HT-29 (cell line): ENCODE data around the gene CTNNA3. TPM values are rescaled to one million over a fixed set of nuclear protein-coding genes. Genes with fewer than 3 reads are reported as not detected.

Source experiments
- DNase-seq: peaks from one replicate; pipeline ENCODE4 v3.0.0-alpha.2; 2015; ENCODE audit warnings: low spot score
- total RNA-seq: library from RNA; depleted of rRNA; stranded (reverse); fragments of >200 nt; shearing (Covaris generic); gene quantifications from 2 replicates; pipeline ENCODE4 v1.2.3, GENCODE V29; 2014

Gene CTNNA3
- total RNA-seq, 1 experiment from 2014 or later: not detected

DNA sequence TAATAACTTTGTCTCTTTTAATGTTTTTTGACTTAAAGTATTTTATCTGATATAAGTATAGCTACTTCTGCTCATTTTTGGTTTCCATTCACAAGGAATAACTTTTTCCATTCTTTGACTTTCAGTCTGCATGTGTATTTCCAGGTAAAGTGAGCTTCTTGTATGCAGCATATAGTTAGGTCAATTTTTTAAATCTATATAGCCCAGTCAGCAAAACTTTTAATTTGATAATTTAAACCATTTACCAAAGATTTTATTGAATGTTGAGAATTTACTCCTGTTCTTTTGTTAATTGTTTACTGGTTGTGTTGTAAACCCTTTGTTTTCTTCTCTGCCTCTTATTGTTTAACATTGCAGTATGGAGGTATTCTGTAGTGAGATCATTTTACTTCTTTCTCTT is 1467.1 kb downstream of the CTNNA3 start:
- DNase-seq: no peak

DNA sequence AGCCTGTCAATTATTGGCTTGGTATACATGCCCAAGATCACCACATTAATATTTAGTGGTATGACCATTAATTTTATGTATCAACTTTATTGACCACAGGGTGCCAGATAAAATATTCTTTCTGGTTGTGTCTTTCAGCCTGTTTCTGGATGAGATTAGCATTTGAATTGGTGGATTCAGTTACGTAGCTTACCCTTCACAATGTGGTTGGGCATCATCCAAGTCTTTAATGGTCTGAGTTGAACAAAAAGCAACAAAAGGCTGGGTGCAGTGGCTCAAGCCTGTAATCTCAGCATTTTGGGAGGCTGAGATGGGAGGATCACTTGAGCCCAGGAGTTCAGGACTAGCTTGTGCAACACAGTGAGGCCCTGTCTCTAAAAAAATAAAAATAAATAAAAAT is 1472.3 kb downstream of the CTNNA3 start:
- DNase-seq: no peak

DNA sequence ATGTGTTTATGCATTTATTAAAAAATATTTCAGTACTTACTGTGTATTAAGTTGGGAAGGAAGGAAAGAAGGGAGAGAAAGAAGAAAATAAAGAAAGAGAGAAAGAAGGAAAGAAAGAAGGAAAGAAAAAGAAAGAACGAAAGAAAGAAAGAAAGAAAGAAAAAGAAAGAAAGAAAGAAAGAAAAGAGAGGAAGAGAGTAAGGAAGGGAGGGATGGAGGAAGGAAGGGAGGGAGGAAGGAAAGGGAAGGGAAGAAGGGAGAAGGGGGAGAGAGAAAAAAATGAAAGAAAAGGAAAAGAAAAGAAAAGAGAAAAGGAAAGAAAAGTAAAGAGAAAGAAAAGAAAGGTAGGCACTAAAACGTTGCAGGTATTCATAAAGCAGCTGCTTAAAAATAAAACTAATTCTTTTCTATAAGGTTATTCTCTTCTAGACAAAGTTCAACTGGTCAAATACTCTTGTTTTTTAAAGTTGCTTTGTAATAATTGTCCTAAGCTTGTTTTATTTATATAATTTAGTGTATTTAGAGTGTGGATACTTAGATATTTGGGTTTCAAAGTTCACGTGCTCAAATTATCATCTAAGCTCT is 1473.4 kb downstream of the CTNNA3 start:
- no peak for DNase-seq

DNA sequence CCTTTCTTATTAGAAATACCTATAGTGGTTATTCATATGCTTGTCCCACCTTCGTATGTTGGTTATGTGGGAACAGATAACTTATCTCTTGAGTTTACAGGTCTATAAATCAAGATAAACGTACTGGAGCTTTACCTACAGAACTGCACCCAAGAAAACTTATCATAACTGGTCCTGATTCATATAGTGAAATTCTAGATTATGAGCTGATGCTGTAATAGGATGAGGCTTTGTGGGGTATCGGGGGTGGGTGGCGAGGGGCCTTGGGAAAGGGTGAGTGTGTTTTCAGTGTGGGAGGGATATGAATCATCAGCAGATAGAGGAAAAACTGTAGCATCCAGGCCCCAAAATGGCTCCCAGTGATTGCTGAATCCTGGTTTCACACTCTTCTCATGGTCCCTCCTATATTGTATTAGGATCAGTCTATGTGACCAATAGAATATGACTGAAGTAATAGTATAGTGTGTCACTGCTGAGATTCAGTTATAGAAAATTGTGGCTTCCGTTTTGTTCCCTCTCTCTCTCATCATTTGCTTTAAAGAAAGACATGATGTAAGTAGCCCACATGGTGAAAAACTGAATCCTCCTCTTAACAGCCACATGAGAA is 1476.9 kb downstream of the CTNNA3 start:
- no peak for DNase-seq

DNA sequence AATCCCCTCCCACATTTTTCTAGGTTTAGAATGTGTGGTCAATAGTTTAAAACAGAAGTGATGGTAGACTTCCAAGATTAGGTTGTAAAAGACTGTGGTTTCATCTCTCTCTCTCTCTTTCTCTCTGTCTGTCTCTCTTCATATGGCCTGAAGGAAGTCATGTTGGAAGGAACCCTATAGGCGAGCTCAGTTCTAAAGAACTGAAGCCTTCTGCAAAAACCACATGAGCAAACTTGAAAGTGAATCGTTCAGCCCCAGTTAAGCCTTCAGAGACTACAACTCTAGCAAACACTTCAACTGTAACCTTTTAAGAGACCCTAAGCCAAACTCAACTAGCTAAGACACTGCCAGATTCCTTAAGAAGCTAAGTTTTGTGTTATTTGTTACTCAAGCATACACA is 1477.7 kb downstream of the CTNNA3 start:
- DNase-seq: no peak

DNA sequence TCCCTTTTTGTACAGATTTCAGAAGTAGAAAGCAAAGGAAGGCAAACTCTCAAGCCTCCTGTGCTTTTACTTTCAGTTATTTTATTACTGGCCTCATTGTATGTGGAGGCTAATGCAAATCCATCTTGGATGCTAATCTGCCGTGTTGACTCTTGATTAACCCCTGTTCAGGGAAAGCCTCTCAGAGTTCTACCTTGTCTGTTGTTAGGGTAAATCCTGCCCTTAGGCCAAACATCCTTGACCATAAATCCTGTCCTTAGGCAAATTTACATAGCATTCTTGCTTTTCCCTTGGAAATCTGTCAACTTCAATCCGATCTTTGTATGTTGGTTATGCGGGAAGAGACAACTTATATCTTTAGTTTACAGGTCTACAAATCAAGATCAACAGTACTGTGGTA is 1480.1 kb downstream of the CTNNA3 start:
- no peak for DNase-seq

DNA sequence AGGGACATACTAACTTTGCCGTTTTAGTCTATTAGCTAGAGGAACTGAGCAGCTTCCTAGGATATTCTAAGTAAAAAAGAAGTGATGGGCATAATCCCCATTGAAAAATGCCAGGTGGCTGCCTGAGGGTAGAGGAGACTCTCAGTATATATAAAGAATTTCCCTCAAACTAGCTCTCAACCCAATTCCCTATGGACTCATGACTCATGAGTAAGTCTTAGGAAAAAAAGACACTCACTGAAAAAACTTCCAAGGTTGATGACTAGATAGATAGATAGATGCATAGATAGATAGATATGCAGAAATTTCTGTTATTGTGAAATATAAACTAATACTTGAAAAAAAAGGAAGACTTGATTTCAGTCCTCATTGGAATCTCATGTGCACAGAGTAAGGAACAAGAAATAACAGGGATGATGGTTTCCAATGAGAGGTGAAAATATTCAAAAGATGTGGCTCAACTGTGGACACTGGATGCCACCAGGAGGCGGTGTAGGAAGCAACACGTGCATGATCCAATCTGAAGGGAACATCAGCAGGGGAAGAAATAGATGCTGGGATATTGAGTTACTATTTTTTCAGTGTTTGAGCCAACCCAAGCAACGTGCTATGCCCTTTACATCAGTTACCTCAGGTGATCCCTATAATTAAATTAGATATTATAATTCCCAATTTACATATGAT is 1481.1 kb downstream of the CTNNA3 start:
- DNase-seq: no peak

DNA sequence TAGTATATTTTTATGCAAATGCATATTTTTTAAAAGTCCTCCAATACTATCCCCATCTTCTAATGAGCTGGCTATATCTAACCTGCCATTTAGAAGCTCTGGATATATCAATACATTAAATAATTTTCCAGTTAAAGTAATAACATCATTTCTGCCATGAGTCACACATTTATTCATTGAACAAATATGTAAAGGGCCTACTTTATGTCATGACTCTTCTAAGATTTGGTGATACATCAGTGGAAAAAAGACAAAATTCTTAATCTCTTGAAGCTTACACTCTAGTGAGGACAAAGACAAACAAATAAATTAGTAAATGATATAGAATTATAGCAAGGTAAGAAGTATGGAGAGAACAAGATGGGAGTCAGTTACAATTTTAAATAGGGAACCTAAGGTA is 1487.0 kb downstream of the CTNNA3 start:
- no peak for DNase-seq

DNA sequence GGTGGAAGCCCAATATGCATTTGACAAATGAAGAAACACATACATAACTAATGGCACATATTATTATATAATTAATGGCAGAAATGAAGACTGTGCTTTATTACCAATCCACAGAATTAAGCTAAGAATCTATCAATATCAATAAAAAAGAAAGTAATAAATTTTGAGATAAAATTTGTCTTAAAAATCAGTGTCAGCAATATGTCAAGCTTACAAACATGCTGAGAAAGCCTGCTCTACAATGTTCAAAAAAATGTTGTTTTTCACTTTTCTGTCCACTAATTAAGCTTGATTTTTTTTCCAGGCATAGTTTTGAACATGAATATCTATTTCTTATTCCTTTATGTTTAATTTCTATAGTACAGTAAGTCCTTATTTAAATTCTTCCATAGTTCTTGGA is 1491.2 kb downstream of the CTNNA3 start:
- DNase-seq: no peak

DNA sequence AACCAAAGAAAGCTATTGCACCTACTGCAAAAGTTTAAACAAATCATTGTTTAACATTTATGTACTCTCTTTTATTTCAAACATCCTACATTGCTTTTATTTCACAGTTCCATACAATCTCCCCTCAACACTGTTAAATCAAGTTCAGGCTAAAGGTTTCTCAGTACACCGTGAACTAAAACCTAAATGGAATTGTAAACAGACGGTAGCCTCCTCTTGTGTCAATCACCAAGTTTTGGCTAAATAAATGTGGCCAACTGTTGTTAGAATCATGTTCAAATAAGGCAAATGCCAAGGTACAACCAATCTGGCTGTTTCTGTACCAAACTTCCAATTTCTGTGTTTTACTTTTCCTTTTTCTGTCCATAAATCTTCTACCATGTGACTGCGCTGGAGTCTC is 1493.9 kb downstream of the CTNNA3 start:
- no peak for DNase-seq

DNA sequence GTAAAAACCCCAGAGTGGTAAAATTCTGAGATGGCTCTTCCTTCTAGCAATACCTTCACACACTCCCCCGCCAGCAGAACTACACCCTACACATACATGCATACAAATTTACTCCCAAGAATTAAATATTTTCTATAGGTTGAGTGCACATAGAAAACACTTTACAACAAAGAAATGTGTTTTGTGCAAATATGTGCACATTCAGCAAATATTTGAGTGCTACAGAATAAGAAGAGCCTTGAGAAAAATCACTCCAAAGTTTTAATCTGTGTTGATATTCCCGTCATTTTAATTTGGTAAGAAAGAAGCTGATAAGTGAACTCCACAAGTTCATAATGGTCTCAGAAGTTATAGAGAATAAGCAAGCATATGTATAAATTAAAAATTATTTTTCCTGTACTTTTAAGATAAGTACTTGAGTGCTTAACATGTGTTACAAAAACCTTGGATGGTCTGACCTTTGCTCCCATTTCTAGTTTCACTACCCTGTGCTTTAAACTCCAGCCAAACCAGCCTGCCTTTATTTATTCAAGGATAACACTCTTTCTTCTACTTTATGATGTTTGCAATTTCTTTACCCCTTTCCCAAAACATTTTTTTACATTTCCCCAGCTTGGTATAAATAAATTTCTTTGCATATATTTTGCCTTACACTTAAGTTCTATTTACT is 1503.7 kb downstream of the CTNNA3 start:
- DNase-seq: no peak

DNA sequence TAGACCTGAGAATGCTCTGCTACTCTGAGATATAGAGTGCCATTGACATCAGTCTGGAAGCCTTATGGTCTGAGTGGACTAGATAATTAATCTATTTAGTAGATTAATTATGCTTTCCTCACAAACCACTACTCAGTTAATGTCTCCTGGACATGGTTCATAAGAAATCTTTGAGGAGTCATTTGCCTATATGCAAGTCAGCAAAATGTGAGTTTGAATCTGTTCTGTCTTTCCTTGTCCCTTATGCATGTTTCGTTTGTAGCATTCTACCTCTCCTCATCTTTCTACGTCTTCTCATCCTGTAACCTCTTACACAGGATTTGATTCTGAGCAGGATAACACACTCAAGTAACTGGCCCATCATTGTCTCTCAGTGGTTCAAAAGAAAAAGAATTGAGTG is 1505.6 kb downstream of the CTNNA3 start:
- no peak for DNase-seq

DNA sequence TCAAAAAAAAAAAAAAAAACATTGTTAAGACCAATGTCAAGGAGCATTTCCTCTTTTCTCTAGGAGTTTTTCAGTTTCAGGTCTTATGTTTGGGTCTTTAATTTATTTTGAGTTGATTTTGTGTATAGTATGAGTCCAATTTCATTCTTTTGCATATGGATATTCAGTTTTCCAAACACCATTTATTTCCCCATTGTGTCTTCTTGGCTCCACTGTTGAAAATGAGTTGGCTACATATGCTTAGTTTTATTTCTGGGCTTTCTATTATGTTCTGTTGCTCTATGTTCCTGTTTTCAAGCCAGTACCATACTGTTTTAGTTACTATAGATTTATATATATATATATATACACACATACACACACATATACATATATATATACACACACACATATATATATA is 1506.7 kb downstream of the CTNNA3 start:
- DNase-seq: no peak

DNA sequence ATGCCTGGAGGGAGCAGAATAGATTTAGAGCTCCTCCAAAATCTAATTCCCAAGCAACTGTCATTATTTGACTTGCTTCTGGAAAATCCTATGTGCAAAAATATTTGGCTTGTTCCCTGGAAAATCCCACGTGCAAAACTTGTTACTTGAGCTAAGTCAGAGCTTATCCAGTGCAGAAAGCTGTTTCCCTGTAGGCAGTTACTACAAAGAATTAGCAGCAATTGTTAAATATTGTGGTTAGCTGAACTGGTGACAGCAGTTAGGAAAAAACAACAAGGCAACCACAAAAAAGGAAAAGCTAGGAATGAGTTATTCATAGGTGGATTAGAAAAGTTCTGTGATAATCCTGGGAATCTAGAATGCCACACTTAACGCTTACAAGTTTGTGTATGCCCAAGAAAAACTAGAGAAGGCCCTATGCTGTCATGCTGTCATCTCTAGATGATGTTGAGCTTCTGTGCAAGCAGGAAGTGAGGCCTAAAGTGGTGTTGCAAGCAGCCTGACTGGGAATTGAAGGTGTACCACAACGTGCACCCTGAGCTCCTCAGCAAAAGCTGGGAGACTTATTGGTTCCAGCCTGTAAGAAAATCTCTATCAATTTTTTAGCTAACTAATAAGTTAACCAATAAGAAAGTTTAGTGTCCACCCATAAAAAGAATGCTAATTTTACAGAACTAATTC is 1508.8 kb downstream of the CTNNA3 start:
- DNase-seq: no peak

DNA sequence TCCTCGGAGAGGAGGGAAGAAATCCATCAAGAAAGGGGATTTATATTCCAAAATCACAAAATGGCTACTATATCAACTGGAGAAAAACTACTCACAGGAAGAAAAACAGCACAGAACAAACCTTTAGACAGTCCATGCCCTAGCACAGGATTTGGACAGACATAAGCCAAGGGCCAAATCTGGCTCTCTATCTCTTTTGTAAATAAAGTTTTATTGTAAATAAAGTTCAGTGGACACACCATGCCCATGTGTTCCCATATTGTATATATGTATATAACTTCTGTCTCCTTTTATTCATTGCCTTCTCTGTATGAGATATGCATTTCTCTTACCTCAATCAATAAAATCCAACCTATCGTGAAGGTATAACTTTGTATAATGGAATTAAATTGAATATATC is 1513.0 kb downstream of the CTNNA3 start:
- no peak for DNase-seq

DNA sequence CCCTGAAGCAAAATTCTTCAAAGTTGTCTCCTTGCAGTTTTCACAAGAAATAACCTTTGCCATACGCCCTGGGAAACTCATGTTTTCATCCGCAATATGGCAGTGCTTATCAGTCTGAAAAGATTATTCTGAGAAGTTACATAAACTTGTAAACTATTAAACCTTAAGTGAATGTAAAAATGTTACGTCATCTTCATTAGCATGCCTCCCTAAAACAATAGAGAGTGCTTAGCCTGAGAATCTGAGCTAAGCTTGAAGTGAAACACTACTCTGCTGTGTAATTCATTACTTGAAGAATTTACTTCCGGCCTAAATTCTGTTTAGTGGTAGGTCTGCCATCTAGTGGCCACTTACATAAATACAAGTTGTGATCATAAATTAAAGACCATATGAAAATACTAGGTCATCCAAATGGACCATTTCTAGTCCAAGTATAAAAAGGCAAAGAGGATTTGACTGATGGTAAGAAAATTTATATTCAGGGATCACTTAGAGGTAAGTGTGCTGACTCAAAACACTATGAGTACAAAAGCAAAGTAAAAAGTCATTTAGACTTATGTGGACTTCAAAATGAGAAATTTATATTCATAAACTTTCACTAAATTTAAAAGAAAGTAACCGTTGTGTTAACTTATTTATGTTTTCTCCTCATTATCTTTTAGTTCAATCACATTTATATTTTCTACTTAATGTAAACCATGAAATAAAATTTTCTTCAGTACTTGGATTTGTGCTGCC is 1515.2 kb downstream of the CTNNA3 start:
- DNase-seq: peak; percentile 78

DNA sequence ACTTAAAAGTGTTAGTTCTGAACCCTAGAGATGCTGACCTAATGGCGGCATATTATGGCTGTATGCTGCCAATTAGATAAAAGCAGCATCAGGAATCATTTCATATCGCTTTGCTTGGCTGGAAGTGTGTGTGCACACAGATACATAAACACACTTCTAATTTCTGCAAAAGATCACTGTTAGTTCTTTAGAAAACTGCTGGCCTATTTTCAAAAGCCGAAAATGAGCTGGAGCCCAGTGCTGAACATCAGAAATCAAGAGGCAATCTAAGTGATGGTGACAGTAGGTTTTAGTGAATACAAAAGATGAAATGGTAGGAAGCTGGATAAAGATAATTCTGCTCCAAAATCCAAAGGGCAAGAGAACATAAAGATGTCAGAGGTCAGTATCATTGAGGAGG is 1516.0 kb downstream of the CTNNA3 start:
- DNase-seq: no peak

DNA sequence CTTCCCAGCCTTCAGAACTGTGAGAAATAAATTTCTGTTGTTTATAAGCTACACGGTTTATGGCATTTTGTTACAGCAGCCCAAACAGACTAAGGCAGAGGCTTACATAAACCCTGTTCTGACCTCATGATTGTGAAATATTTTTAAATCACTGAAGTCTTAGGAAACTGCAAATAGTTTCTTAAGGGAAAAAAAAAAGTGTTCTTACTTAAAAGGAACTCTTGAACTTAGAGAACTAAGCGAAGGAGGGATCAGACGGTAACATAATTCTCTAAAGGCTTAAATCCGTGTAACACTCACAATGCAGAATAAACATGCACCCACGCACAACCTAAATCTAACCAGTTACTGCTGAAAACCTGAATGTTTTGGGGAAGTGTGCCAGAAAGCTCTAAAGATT is 1519.2 kb downstream of the CTNNA3 start:
- DNase-seq: no peak

DNA sequence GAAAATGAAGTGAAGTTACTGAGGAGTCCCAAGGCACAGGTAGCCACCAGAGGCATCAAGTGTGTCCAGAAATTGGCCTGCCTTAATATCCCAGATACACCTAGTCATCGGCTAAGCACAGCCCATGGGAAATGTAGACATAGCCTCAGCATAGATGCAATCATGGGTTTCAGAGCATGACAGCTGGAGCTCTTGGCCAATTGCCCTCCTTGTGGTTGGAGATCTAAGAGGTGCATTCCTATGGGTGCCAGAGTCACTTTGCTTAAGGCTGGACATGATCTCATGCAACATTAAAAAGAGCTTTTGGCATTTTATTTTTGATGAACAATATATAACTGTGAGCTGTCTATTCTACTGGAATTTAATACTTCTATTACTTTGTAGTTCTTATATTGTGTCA is 1528.2 kb downstream of the CTNNA3 start:
- DNase-seq: peak; percentile 37

DNA sequence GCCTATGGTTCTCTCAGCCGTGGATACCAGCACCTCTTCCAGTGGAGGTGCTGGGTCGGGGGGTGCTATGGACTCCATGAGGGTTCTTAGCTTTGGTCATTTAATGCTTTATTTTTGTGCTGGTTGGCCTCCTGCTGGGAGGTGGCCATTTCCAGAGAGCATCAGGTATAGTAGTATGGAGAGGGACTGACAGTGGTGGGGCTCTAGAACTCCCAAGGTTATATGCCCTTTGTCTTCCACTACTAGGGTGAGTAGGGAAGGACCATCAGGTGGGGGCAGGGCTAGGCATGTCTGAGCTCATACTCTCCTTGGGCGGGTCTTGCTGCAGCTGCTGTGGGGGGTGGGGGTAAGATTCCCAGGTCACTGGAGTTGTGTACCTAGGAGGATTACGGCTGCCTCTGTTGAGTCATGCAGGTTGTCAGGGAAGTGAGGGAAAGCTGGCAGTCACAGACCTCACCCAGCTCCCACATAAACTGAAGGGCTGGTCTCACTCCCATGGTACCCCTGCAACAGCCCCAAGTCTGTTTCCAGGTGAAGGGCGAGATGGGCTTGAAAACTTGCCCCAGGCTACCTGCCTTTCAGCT is 1533.3 kb downstream of the CTNNA3 start:
- DNase-seq: peak; percentile 12

DNA sequence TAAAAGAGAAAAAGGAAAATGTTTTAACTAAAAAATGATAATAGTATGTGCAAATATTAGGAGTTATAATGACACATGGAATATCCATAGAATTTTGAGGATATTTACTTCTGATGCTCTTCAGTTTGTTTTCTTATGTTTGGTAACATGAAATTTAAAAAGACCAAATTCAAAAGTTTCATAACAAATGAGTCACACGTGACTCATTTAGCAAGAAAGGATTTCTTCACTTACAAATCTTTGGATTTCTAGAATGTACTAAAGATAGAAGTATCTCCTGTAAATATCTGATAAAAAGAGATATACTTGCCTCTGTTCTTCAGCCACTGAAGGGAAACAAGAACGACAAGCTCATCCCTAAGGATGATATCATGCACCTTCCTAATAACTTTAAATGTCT is 1544.6 kb downstream of the CTNNA3 start:
- DNase-seq: no peak
